Left kidney (tissue), 2 donors: ENCODE data around the gene MEIS1. TPM values are rescaled to one million over a fixed set of nuclear protein-coding genes. Genes with fewer than 3 reads are reported as not detected.

Experiments
- DNase-seq: peaks from one replicate; pipeline ENCODE4 v3.0.0-alpha.2; 2013
- polyA plus RNA-seq: library from polyadenylated mRNA; unstranded; fragments of 120-200 nt; gene quantifications from one replicate; pipeline ENCODE4 v1.2.1, GENCODE V29; 2013; ENCODE audit not compliant: insufficient read length

MEIS1 gene
- polyA plus RNA-seq, 1 donor, result 164 TPM

DNA sequence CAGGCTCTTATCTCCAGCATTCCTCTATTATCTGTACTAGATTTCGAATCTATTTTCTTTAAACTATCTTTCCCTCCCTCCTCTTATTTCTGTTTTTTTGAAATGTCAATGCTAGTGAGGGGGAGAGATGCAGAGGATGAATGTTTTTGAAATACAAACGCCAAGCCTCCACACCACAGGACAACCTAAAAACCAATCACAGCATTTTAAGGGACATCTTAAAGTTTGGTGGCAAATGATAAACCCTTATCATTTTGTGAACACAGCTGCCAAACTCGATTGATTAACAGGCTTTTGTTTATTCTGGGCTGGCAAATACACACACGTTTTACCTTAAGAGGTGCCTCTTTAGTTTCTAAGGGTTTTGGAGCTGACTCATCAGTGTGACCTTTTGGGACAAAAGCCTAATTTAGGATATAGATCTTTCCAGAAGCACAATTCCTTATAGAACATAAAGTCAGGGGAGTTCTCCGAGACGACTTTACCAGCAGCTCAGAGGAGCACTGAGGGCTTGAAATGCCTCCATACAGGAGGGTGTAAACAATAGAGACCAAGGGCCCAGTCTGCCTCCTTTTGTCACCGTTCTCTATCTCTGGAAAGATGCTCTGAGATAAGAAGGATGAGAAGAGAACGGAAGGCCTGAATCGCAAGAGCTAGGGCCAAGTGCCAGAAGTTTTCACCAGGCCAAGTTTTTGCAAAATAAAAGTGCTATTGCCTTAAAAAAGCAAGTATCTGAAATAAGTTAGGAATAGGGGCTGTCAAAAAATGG lies 4.2 kb upstream of the MEIS1 start:
- DNase-seq, result no peak

- no peak for DNase-seq
Observed at GRCh38 chr2:66431274-66431642, 3.7 kb upstream of the MEIS1 start.

- DNase-seq, result peak; percentile 31
Observed at GRCh38 chr2:66431846-66432587, 2.9 kb upstream of the MEIS1 start.

GRCh38 chr2:66432801-66433694 lies 1.9 kb upstream of the MEIS1 start:
- peak; percentile 96 for DNase-seq

GRCh38 chr2:66433695-66433944 lies 1.3 kb upstream of the MEIS1 start:
- DNase-seq, result no peak

DNA sequence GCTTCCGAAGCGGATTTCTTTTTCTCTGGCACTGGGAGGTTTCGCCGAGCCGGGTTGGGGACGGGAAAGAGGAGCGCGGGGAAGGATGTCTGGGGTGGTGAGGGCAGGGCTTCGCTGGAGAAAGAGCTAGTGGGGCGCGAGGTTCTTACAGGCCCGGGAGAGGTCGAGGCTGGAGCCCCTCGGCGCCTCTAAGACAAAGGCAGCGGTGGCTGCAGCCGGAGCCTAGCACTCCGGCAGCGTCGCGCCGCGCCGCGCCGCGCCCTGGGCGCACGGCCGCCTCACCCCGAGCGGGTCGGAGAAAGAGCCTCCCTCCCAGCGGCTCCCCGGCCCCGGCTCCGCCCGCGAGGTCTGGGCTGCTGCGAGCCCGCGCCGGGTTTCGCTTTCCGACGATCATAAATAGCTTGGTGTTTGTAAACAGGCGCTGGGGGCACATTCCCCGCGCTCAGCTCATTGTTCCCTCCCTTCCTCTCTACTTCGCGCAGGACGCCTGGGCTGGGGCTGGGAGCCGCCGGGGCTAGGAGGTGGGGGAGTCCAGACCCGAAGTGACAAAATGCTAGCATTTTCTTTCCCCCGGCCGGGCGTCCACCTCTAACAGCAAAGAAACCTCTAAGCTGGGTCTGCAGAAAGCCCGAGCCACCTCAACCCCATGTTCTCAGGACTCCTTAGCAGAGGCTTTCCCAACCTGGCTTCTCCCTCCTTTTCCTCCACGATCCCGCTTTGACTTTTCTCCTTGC lies 813 bp upstream of the MEIS1 start:
- DNase-seq, result peak; percentile 61

GRCh38 chr2:66435549-66435875 lies 587 bp downstream of the MEIS1 start:
- DNase-seq, result no peak

GRCh38 chr2:66435963-66436362 lies 1.0 kb downstream of the MEIS1 start:
- DNase-seq, result no peak

DNA sequence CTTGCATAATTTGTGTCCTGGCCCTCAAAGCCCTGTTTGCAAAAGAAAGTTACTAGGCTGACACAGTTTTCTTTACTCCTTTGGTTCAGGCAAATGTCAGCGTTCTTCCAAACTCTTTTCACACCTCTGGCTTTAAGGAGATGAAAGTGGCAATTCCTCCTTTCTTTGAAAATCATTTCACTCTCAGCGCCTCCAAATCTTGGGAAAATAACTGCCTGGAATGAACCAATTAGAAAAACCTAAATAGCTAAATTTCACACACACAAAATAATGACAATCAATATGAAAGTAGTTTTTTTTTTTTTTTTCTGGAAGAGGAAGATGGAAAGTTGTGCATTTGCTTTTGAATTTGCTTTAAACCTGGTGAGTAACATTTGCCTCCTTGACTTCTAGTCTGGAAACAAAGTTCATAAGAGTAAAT lies 1.7 kb downstream of the MEIS1 start:
- no peak for DNase-seq

DNA sequence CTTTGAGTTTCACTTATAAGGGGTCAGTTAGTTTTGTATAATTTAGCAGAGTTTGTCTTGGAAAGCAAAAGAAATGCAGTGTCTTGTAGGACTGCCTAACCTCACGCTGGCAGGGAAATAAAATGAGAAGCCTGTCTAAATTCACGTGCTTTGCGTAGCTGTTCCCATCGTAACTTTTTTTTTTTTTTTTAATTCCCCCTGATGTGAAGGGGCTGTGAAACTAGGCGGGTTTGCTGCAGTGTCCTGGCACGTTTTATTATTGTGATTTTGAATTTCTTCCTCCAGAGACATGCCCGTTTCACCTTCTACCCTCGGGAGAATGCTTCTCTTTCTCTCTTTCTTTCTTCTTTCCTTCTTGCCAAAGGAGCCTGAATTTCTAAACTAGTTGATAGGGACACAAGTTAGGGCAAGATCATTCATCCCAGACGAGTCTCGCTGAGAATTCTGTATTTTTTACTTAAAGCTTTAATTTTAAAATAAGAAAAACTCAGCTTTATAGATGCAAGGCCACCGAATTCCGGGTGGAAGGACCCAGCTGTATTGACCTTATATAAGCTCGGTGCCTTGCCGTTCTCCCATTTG lies 2.3 kb downstream of the MEIS1 start:
- DNase-seq, result no peak

DNA sequence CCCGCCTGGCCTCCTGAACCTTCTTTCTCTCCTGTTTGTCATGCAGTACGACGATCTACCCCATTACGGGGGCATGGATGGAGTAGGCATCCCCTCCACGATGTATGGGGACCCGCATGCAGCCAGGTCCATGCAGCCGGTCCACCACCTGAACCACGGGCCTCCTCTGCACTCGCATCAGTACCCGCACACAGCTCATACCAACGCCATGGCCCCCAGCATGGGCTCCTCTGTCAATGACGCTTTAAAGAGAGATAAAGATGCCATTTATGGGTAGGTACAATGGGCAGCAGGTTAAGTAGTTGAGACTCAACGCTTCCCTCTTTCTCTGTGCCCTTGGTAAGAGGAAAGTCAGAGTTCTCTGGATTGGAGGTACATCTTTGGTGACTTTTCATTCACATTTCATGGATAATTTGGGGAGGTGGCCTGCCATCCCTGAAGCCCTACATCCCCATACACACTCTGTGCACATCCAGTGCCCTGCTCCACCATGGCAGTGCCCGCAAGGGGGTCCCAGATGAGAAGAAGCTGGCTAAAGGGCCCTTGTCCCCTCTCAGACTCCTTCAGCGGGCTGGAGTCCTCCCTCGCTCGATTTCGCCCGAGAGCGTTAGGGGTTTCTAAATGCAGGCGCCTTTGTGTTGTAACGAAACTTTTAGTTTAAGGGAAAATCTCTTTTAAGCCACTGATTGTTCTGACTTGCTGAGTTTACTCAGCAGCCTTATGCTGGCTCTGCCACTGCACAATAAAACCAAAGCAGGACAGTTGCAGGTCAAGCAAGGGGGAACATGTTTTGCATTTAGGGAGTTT lies 3.0 kb downstream of the MEIS1 start:
- peak; percentile 41 for DNase-seq

DNA sequence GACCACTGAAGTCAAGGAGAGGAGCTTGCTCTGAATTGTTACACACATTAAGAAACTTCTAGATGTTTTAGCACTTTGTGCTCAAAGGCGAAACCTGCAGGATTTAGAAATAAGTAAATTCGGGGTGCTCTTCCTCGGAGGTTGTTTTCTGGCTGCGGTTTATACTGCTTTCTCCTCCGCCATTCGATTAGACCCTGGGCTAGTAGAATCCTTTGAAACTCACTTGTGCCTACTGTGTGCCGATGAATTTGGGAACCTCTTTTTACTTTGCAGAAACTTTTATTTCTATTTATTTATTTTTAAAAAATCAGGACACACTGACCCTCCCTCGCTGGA lies 3.5 kb downstream of the MEIS1 start:
- DNase-seq, result no peak

GRCh38 chr2:66438891-66439811 lies 4.2 kb downstream of the MEIS1 start:
- DNase-seq, result no peak

GRCh38 chr2:66439812-66440542 lies 5.1 kb downstream of the MEIS1 start:
- DNase-seq, result peak; percentile 38

DNA sequence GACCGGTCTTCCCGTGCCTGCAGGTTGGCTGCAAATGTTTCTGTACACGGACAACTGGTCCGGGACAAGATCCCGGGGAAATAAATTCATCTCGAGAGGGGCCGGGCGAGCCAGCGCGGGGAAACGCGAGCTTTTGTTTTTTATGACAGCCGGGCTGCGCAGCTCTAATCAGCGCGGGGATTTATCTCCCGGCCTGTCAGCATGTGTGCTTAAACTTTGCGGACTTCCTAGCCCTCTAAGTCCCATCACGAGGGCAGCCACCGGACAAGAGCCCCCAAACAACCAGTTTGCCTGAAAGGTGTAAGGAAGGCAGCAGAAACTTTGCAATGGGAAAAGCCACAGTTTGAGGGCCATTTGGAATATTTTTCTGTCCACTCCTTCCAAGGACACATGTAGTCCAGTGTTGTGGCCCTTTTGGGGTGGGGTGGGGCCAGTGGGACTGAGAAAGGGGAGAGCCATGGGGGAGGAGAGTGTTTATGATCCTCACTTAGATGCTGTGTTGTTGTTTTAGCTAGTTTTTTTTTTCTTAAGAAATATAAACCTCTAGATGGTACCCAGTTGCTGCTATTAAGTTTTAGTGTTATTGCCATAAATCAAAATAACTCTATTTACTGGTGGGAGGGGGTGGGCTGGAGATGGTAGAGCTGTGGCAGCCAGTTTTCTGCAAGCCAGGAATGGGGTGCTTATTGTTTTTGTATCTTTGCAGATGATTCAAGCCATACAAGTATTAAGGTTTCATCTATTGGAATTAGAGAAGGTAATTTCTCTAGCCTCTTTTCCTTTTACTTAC lies 6.0 kb downstream of the MEIS1 start:
- DNase-seq, result peak; percentile 61

- peak; percentile 55 for DNase-seq
Observed at GRCh38 chr2:66441581-66442320, 6.8 kb downstream of the MEIS1 start.

- no peak for DNase-seq
Observed at GRCh38 chr2:66442516-66443185, 7.7 kb downstream of the MEIS1 start.
